22Rv1 (cell line): ENCODE data around the gene RBM44.

Experiments
- ZFX ChIP-seq: fragments of 450-650 bp; IDR thresholded peaks from 2 replicates; pipeline ENCODE4 v1.6.1; 2017; ENCODE audit warnings: antibody characterized with exemption, borderline replicate concordance
- TF ChIP-seq, protein P1 (sequence below): fragments of 450-650 bp; IDR thresholded peaks from 2 replicates; pipeline ENCODE4 v1.5.1; 2017; ENCODE audit warnings: mild to moderate bottlenecking

DNA sequence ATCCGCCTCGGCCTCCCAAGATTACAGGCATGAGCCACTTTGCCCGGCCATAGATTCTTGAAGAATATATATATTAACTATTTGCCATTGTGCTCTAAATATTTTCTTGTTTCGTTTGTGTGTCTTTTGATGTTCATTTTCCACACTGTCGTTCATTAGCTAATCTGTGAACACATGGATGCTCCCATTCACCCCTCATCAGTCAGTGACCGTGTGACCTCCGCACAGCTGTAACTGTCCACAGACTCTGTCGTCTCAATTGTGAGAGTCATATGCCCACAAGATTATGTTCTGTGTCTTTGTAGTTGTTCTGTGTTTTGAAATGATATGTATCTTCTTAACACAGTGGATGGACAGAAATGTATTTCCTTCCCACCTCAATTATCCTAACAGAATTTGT lies 90.4 kb downstream of the RBM44 start:
- TF ChIP-seq, protein P1, sequence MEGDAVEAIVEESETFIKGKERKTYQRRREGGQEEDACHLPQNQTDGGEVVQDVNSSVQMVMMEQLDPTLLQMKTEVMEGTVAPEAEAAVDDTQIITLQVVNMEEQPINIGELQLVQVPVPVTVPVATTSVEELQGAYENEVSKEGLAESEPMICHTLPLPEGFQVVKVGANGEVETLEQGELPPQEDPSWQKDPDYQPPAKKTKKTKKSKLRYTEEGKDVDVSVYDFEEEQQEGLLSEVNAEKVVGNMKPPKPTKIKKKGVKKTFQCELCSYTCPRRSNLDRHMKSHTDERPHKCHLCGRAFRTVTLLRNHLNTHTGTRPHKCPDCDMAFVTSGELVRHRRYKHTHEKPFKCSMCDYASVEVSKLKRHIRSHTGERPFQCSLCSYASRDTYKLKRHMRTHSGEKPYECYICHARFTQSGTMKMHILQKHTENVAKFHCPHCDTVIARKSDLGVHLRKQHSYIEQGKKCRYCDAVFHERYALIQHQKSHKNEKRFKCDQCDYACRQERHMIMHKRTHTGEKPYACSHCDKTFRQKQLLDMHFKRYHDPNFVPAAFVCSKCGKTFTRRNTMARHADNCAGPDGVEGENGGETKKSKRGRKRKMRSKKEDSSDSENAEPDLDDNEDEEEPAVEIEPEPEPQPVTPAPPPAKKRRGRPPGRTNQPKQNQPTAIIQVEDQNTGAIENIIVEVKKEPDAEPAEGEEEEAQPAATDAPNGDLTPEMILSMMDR = no peak
- no peak for TF ChIP-seq ZFX
